HG02571 (cell line): ENCODE data around the gene NDST3.

Source experiments
- ATAC-seq: cut with Tn5 transposase; IDR thresholded peaks from one replicate; pipeline ENCODE4 v1.9.1; 2021; ENCODE audit warnings: mild to moderate bottlenecking, moderate library complexity; ENCODE audit not compliant: unreplicated experiment

Gene NDST3

GRCh38 chr4:118173126-118173525, 138.8 kb downstream of the NDST3 start:
- ATAC-seq, result no peak

- no peak for ATAC-seq
Observed at GRCh38 chr4:118173956-118174725, 139.9 kb downstream of the NDST3 start.

DNA sequence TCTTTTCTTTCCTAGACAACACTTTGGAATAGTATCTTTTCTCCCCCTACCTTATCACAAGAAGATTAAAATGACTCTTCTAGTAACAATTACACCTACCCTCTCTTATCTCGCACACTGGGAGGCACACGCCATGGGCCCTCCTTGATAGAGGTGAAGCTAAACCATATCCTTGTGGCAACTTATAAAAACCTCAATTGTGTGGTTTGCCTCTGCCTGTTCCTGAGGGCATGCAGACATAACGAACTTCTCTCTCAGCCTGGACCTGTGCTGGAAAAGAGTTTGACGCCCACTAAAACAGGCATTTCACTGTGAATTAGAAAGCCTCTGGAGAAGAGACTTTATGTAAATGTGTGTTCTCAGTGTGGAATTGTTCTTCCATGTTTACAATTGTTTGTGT, 141.2 kb downstream of the NDST3 start:
- no peak for ATAC-seq

GRCh38 chr4:118177126-118177525, 142.8 kb downstream of the NDST3 start:
- no peak for ATAC-seq

DNA sequence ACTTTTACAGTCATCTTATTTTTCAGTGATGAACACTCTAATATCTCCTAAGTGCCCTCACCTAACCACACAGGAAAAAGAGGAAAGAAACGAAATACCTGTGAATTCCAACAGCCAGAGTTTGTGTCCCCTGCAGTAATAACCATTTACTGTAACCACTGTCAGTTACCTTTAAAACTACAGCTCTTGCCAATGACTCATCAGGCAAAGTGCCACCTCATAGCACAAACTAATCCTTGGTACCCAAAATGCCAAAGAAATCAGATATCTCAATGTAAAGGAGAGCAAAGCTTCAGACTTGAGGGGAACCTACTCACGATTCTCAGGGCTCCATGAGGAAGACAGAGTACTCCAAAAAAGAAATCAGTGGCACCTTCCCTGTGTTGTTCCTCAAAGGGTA, 146.5 kb downstream of the NDST3 start:
- no peak for ATAC-seq

- ATAC-seq, result no peak
Observed at GRCh38 chr4:118190903-118191302, 156.6 kb downstream of the NDST3 start.

DNA sequence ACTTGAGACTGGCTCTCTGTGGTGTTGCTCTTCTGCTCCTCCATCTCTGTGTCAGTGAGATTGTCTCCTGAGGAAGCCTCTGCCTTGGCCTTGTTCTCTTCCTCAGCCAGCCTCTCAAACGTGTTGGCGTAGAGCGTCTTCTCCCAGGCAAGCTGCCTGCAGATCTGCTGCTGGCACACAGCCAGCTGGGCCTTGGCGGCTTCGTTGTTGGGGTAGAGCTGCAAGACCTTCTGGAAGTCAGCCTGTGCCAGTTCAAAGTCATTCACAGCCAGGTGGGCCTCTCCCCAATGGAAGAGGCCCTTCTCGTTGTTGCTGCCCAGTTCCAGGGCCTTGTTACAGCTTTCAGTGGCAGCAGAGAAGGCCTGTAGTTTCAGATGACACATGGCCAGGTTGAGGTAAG, 159.1 kb downstream of the NDST3 start:
- no peak for ATAC-seq

DNA sequence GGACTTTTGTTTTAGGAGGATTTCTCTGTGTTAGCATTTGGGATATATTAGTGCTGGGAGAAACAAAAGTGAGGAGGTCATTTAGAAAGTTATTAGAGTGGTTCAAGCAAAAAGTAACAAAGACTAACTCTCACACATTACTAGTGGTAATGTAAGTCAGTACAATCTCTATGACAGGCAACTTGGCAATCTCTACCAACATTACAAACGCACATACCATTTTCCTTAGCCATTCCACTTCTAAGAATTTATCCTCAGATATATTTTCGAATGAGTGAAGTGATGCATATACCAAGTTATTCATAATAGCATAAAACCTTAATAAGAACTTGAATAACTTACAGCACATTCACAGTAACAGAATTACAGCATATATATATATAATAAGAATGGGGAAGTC, 172.3 kb downstream of the NDST3 start:
- ATAC-seq, result no peak

DNA sequence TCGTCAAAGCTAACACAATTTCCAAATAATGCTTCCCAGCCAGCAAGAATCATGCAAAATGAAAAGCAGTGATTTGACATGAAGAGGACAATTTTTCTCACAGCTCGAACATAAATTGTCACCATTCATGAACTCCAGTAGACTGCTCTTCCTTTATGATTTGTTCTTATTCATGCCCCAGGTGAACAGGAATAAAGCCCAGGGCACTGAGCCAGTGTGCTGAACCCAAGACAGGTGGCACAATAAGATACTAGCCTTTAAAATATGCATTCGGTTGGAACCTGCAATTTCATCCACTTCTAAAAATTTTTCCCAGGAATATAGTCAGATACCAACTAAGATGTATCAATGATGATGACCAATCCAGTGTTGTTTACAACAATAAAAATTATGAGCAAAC, 178.8 kb downstream of the NDST3 start:
- ATAC-seq, result no peak

DNA sequence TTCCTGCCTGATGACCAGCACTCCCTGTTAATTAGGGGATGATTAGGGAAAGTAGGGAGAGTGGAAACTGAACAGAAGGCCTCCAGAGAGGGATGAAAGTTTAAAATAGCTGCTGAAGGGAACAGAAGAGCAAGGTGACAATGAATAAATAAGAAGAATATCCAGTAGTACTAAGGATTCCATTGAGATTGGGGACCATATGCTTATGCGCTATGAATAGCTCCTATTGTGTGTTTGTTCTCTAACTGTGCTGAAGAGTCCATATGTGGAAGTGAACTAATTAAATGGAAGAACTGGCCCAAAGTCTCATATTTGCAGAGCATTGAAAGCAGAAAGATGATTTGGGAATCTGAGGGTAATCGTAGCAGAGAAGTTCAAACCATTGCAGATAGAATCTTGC, 181.5 kb downstream of the NDST3 start:
- ATAC-seq, result no peak

DNA sequence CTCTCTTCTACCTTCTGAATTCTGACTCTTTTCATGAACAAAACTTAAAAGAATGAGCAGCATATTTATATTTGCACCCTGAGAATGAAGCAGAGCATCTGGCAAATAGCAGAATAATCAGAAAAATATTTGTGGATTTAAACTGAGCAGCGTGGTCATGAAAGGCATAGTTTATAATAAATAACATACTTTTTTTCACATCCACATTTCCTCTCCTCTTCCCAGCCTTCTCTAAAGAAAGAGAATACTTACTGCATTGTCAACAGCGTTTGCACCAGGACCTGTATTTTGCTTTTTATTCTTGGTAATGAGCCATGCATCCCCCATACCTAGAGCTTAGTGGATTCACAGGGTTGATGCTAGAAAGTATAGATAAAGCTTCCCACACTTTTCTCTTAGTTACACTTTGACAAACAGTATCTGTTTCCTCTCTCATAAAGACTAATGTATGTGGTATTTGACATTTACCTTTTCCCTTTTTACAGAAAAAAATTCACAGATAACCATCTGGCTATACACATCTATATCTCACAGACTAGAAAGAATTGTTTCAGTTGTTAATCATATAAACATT, 187.0 kb downstream of the NDST3 start:
- ATAC-seq, result no peak

DNA sequence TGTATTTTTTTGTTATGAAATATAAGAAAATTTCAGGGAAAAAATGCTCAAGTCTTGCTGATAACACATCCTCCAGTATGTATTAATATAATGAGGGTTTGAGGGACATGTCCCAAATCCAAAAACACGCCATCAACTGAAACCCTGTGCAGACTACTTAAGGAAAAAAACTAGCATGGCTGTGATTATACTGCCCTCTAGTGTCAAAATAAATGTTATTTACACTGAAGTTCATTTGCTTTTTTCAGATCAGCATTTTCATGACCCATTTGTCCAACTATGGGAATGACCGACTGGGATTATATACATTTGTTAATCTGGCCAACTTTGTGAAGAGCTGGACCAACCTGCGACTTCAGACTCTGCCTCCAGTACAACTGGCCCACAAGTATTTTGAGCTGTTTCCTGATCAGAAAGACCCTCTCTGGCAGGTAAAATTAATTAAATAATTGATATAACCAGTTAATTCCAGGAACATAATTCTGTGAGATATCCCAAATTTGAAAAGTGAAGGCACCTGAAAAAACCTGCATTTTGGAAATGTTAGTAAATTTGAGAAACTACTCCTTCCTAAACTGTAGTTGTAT, 190.1 kb downstream of the NDST3 start:
- ATAC-seq, result no peak

- no peak for ATAC-seq
Observed at GRCh38 chr4:118225511-118225910, 191.2 kb downstream of the NDST3 start.

DNA sequence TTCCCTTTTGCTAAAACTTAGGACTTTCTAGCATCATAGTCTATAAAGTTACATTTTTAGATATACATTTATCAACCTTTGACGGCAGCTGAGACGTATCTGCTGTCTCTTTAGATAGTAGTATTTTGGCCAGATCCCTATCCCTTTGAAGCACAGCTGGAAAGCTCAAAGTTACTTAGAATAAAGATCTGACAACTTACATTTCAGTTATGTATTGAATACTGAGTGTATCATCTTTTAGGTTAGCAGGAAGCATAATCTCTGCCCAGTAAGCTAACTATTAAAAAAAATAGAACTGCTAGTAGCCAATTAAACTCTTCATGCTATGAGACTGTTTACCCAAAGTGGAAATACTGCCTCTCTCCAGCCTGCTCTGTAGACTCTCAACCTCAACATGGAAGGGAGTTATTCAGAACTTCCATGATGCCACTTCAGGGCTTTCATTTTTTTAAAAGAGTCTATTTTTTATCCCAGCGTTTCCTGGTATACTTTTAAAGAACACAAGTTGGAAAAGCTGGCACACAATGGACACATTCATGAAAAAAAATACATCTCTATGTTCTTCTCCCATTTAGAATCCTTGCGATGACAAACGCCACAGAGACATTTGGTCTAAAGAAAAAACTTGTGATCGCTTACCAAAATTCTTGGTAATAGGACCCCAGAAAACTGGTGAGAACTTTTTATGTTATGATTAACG, 192.2 kb downstream of the NDST3 start:
- ATAC-seq, result no peak

DNA sequence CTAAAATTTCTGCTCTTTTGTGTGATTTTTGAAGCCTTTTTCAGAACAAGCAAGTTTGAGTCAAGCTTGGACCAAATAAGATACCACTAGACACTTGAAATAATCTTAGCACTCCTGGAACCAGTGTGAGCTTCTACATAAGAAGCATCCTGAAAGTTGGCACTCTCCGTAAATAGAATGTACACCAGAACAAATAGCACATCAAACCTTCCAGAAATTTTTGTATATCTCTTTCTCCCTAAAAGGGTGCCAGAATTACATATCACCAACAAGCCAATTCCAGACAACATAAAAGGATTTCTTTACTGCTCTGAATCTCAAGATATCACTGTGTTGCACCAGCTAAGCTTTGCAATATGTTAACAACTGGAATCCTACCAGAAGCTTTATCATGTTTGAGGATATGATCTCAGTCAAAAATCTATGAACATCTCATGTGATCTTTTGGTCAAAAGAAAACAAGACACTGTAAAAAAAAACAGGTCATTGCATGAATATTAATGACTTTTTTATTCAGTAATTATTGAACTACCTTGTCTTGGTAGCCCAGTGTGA, 201.4 kb downstream of the NDST3 start:
- no peak for ATAC-seq

- no peak for ATAC-seq
Observed at GRCh38 chr4:118237531-118237930, 203.2 kb downstream of the NDST3 start.

DNA sequence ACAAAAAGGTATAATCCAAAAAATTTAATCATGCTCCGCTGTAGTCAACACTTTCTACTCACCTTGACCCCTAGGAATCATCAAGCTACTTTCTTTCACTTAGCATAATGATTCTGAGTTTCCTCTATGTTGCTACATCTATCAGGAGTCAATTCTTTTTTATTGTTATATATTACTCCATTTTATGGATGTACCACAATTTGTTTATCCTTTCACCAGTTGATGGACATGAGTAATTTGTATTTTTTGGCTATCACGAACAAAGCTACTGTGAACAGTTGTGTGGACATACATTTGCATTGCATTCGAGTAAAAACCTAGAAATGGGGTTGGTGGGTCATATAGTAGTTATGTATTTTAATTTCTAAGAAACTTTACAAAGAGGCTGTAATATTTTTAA, 215.6 kb downstream of the NDST3 start:
- ATAC-seq, result no peak

DNA sequence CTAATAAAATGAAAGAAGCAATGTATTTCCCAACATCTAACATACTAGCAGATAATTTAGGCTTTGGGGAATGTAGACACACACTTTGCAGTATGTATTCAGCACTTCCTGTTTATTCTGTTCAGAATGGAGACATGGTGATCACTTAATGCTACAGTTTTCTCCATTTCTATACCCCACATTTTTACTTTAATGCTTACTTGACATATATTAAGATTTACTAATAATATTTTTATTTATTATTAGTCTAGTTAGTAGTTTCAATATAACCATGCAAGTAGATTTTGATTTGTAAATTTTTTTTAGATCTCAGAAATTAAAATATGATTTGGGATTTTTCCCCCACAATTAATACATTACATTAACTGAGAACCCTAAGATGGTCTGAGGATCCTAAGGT, 220.1 kb downstream of the NDST3 start:
- no peak for ATAC-seq

GRCh38 chr4:118259111-118259510, 224.8 kb downstream of the NDST3 start:
- no peak for ATAC-seq

DNA sequence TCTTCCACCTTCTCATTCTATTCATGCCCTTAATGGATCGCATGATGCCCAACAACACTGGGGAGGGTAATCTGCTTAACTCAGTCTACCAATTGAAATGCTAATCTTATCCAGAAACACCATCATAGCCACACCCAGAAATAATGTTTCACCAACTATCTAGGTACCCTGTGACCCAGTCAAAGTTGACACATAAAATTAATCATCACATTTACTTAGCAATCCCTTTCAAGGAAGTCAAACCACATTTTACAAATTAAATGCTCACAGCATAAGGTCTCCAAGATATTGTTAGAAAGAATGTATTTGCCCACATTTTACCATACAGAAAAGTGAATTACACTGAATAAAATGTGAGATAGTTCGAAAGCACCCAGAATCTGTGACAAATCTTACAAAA, 226.0 kb downstream of the NDST3 start:
- no peak for ATAC-seq

GRCh38 chr4:118264096-118264495, 229.8 kb downstream of the NDST3 start:
- no peak for ATAC-seq
